Natural killer cell treated with Interleukin-12 subunit alpha and Interleukin-12 subunit beta and Interleukin-15 and Interleukin-18, amount 100 ng/mL, for 72 hours (primary cell): Measurements from ENCODE around the gene MRPS18B. TPM values are rescaled to one million over a fixed set of nuclear protein-coding genes. Genes with fewer than 3 reads are reported as not detected.
"Not testable (repeated sequence)": the region's sequence is repeated elsewhere in the genome, so short reads cannot be mapped to it uniquely, and the experiment has no call there.

Experiments used
- ATAC-seq, 2 donors: fragments of 150-1000 bp; cut with Tn5 transposase in 1 of 2; sonication (Bioruptor Pico), chemical (Tn5 transposase) in 1 of 2; 2 replicates each; pipeline ENCODE4 v1.10.0; 2021
- DNase-seq: peaks from one replicate; pipeline ENCODE4 v3.0.0; 2022; ENCODE audit warnings: low spot score
- H3K27ac Mint-ChIP-seq, 2 donors: 1 replicate in 1 of 2; 2 replicates in 1 of 2; pipeline ENCODE4 v1.8.0; 2022; ENCODE audit warnings: mixed read lengths in 2 of 2, mild to moderate bottlenecking in 1 of 2, moderate library complexity in 1 of 2
- H3K27me3 Mint-ChIP-seq, 2 donors: 1 replicate in 1 of 2; 2 replicates in 1 of 2; pipeline ENCODE4 v1.8.0; 2022; ENCODE audit warnings: mixed read lengths in 2 of 2
- H3K36me3 Mint-ChIP-seq: one replicate; pipeline ENCODE4 v1.8.0; 2022; ENCODE audit warnings: mixed read lengths
- H3K4me1 Mint-ChIP-seq, 2 donors: 1 replicate in 1 of 2; 2 replicates in 1 of 2; pipeline ENCODE4 v1.8.0; 2022; ENCODE audit warnings: low read depth in 2 of 2, mixed read lengths in 2 of 2, mild to moderate bottlenecking in 1 of 2
- H3K4me3 Mint-ChIP-seq: one replicate; pipeline ENCODE4 v1.8.0; 2022; ENCODE audit warnings: mixed read lengths
- H3K9me3 Mint-ChIP-seq: 2 replicates; pipeline ENCODE4 v1.8.0; 2022; ENCODE audit warnings: mixed read lengths
- total RNA-seq, 2 donors: library from RNA; stranded (reverse); gene quantifications; one replicate each; pipeline ENCODE4 v1.2.3, GENCODE V29; 2022

The MRPS18B gene
- total RNA-seq, 2 donors from 2014 or later: 43.9 to 58.4 TPM

GRCh38 chr6:30664994-30665767, 47.5 kb downstream of the MRPS18B start:
- DNase-seq (no peak), ATAC-seq (no peak)
- Mint-ChIP-seq H3K9me3 (no peaks in the 10 kb centered on the region), H3K27ac (peak overlapping the region in 1 of 2 donors; percentile 43), H3K36me3 (peaks cover 23% of the 10 kb centered on the region), H3K4me3 (no peak overlapping the region), H3K27me3 (no peaks in the 10 kb centered on the region), H3K4me1 (peaks cover 1 to 6% of the 10 kb centered on the region in 2 donors)

- DNase-seq, H3K27ac Mint-ChIP-seq, H3K9me3 Mint-ChIP-seq, ATAC-seq, H3K27me3 Mint-ChIP-seq, H3K4me3 Mint-ChIP-seq: not testable (repeated sequence)
- Mint-ChIP-seq H3K4me1 (peaks cover 13% of the 10 kb centered on the region in 2 donors), H3K36me3 (peaks cover 28% of the 10 kb centered on the region)
Measured at GRCh38 chr6:30666300-30666699, 48.7 kb downstream of the MRPS18B start.

- H3K4me1 Mint-ChIP-seq: peaks cover 16 to 29% of the 10 kb centered on the region in 2 donors
- peak overlapping the region; percentile 76 for H3K4me3 Mint-ChIP-seq
- H3K27me3 Mint-ChIP-seq: no peaks in the 10 kb centered on the region
- no peaks in the 10 kb centered on the region for H3K9me3 Mint-ChIP-seq
- H3K36me3 Mint-ChIP-seq: peaks cover 8% of the 10 kb centered on the region
- DNase-seq (no peak), ATAC-seq (no peak)
- peak overlapping the region; percentile 29 to 39 for H3K27ac Mint-ChIP-seq
Measured at GRCh38 chr6:30670760-30671527, 53.3 kb downstream of the MRPS18B start.

GRCh38 chr6:30672445-30673253, 55.0 kb downstream of the MRPS18B start, which contains the start of gene DHX16:
Gene DHX16, minus strand, starts transcription at chr6:30673006. Its CDS starts 165 bp downstream, at chr6:30672841.
- Mint-ChIP-seq H3K4me3 (peak within 1 kb of the TSS; percentile 76), H3K27ac (peak within 1 kb of the TSS; percentile 67 to 84), H3K9me3 (no peaks in the 10 kb centered on the region), H3K36me3 (peaks cover 16% of the 10 kb centered on the region), H3K27me3 (no peaks in the 10 kb centered on the region), H3K4me1 (peaks cover 23 to 35% of the 10 kb centered on the region in 2 donors)
- DNase-seq: peak; percentile 94
- ATAC-seq: peak; percentile 87 to 92

Other genes with a start within 250 kb of the MRPS18B start
- gene HLA-E, start 128.3 kb upstream of the MRPS18B start, total RNA-seq: 100 to 1,000 TPM; 355 to 567 TPM
- 10 to 100 TPM; 59.8 to 70.5 TPM for gene GNL1, start 61.4 kb upstream of the MRPS18B start, total RNA-seq
- 10 to 100 TPM; 13.0 to 23.8 TPM for gene PRR3, start 60.5 kb upstream of the MRPS18B start, total RNA-seq
- gene ABCF1, start 46.4 kb upstream of the MRPS18B start, total RNA-seq: 100 to 1,000 TPM in 1 of 2 donors, 10 to 100 TPM in 1; 94.8 to 122 TPM
- 100 to 1,000 TPM in 1 of 2 donors, 10 to 100 TPM in 1; 97.9 to 119 TPM for gene PPP1R10, start 597 bp upstream of the MRPS18B start, total RNA-seq
- 10 to 100 TPM in 1 of 2 donors, 1 to 10 TPM in 1; 7.3 to 15.8 TPM for gene ATAT1, start 9.0 kb downstream of the MRPS18B start, total RNA-seq
- 10 to 100 TPM; 29.6 to 32.5 TPM for gene C6orf136, start 29.3 kb downstream of the MRPS18B start, total RNA-seq
- 10 to 100 TPM; 50.7 to 64.2 TPM for gene DHX16, start 55.2 kb downstream of the MRPS18B start, total RNA-seq
- gene PPP1R18, start 68.8 kb downstream of the MRPS18B start, total RNA-seq: 100 to 1,000 TPM; 168 to 271 TPM
- 10 to 100 TPM; 11.7 to 24.2 TPM for gene NRM, start 73.1 kb downstream of the MRPS18B start, total RNA-seq
- gene MDC1, start 99.4 kb downstream of the MRPS18B start, total RNA-seq: 100 to 1,000 TPM in 1 of 2 donors, 10 to 100 TPM in 1; 64.1 to 118 TPM
- 1,000 to 10,000 TPM in 1 of 2 donors, 100 to 1,000 TPM in 1; 938 to 1,043 TPM for gene TUBB, start 102.5 kb downstream of the MRPS18B start, total RNA-seq
- 100 to 1,000 TPM; 219 to 319 TPM for gene FLOT1, start 124.8 kb downstream of the MRPS18B start, total RNA-seq
- 100 to 1,000 TPM; 128 to 346 TPM for gene IER3, start 126.7 kb downstream of the MRPS18B start, total RNA-seq